ENCODE results near the gene NBAS. TPM values are rescaled to one million over a fixed set of nuclear protein-coding genes. Genes with fewer than 3 reads are reported as not detected.

The NBAS gene
- polyA plus RNA-seq, 1 of the 3 experiments (the other 2 are of a cell fraction) = 12.0 TPM

GRCh38 chr2:15554525-15555218 is 6.5 kb downstream of the NBAS start:
- Histone ChIP-seq H3K9ac (no peak overlapping the region), H2AFZ (ENCODE audit: low read depth) (no peak overlapping the region), H3K4me1 (ENCODE audit: control insufficient read depth in 1 of 2, insufficient read depth in 2 of 2, low read depth in 1 of 2, low read length in 1 of 2) (peaks cover 0 to 8% of the 10 kb centered on the region in 2 experiments; a peak in 2 of 4 replicates), H3K79me2 (ENCODE audit: insufficient read depth) (peaks cover 51% of the 10 kb centered on the region), H4K20me1 (ENCODE audit: insufficient read depth) (peaks cover 7% of the 10 kb centered on the region; the same call in 1 of the 2 replicates), H3K9me2 (no peaks in the 10 kb centered on the region), H3K27ac (ENCODE audit: low read depth in 2 of 2, low read length in 1 of 2) (0 out of 4 replicates have a peak overlapping the region, but pooled peaks of 1 of the 2 experiments have one; percentile 4), H3K27me3 (ENCODE audit: insufficient read depth) (no peaks in the 10 kb centered on the region), H3K4me3 (ENCODE audit: low read depth in 2 of 2, low read length in 1 of 2) (no peak overlapping the region), H3K36me3 (replicated peaks in 1 of 2; ENCODE audit: control insufficient read depth in 1 of 2, insufficient read depth in 2 of 2, low read length in 1 of 2) (peaks cover 17 to 34% of the 10 kb centered on the region in 2 experiments), H3K9me3 (no peaks in the 10 kb centered on the region), H3K4me2 (no peak overlapping the region), H3F3A (replicated peaks; ENCODE audit: insufficient read depth) (peaks cover 5% of the 10 kb centered on the region)
- ChIA-PET POLR2A (no interaction called here), CTCF (interaction anchor here (0.7 to 0.9 kb wide), 4 partner anchors 18 to 172 kb away, joined by 3 to 4 read pairs (median 3); no protein-coding TSS in a partner anchor)
- no peak for DNase-seq
- 87% methylated on average over 5 of the region's 5 CpGs for WGBS (ENCODE audit: low lambda C conversion rate)
- no peak for TF ChIP-seq IRF3 (IDR thresholded peaks at IDR 0.05; ENCODE audit: low read depth, low read length)

- CTCF ChIA-PET = interaction anchor here (0.7 to 0.9 kb wide), 3 partner anchors 19 to 171 kb away, joined by 3 to 4 read pairs (median 3); no protein-coding TSS in a partner anchor
- POLR2A ChIA-PET = no interaction called here
These were observed 7.2 kb downstream of the NBAS start for GRCh38 chr2:15553951-15554350.

GRCh38 chr2:15553519-15553918 is 7.6 kb downstream of the NBAS start:
- H3K27ac ChIP-seq (ENCODE audit: low read depth in 2 of 2, low read length in 1 of 2) = no peak overlapping the region
- no peaks in the 10 kb centered on the region for H3K27me3 ChIP-seq (ENCODE audit: insufficient read depth)
- peaks cover 0 to 4% of the 10 kb centered on the region in 2 experiments; a peak in 2 of 4 replicates for H3K4me1 ChIP-seq (ENCODE audit: control insufficient read depth in 1 of 2, insufficient read depth in 2 of 2, low read depth in 1 of 2, low read length in 1 of 2)
- no peak overlapping the region for H3K4me3 ChIP-seq (ENCODE audit: low read depth in 2 of 2, low read length in 1 of 2)
- H3K9me3 ChIP-seq = no peaks in the 10 kb centered on the region
- H3K4me2 ChIP-seq = no peak overlapping the region
- TF ChIP-seq MXI1 (IDR thresholded peaks at IDR 0.05; ENCODE audit: low read depth, low read length) = no peak
- peaks cover 5% of the 10 kb centered on the region for H3F3A ChIP-seq (replicated peaks; ENCODE audit: insufficient read depth)
- no peak overlapping the region for H3K9ac ChIP-seq
- ChIA-PET CTCF (no interaction called here), POLR2A (no interaction called here)
- H4K20me1 ChIP-seq (ENCODE audit: insufficient read depth) = no peaks in the 10 kb centered on the region
- no peak for DNase-seq
- H3K79me2 ChIP-seq (ENCODE audit: insufficient read depth) = peaks cover 39% of the 10 kb centered on the region
- WGBS (ENCODE audit: low lambda C conversion rate) = 89% methylated on average over 1 of the region's 1 CpG
- peaks cover 22 to 40% of the 10 kb centered on the region in 2 experiments for H3K36me3 ChIP-seq (replicated peaks in 1 of 2; ENCODE audit: control insufficient read depth in 1 of 2, insufficient read depth in 2 of 2, low read length in 1 of 2)
- H3K9me2 ChIP-seq = no peaks in the 10 kb centered on the region
- no peak overlapping the region for H2AFZ ChIP-seq (ENCODE audit: low read depth)

More at GRCh38 chr2:15553951-15554350, 7.2 kb downstream of the NBAS start:
- Histone ChIP-seq H3K4me3 (ENCODE audit: low read depth in 2 of 2, low read length in 1 of 2) (no peak overlapping the region), H3K79me2 (ENCODE audit: insufficient read depth) (peaks cover 43% of the 10 kb centered on the region), H3K27ac (ENCODE audit: low read depth in 2 of 2, low read length in 1 of 2) (no peak overlapping the region), H3K9me3 (no peaks in the 10 kb centered on the region), H3K36me3 (replicated peaks in 1 of 2; ENCODE audit: control insufficient read depth in 1 of 2, insufficient read depth in 2 of 2, low read length in 1 of 2) (peaks cover 22 to 37% of the 10 kb centered on the region in 2 experiments), H3K4me1 (ENCODE audit: control insufficient read depth in 1 of 2, insufficient read depth in 2 of 2, low read depth in 1 of 2, low read length in 1 of 2) (peaks cover 0 to 6% of the 10 kb centered on the region in 2 experiments; a peak in 2 of 4 replicates), H2AFZ (ENCODE audit: low read depth) (no peak overlapping the region), H3K9ac (no peak overlapping the region), H3F3A (replicated peaks; ENCODE audit: insufficient read depth) (peaks cover 5% of the 10 kb centered on the region), H4K20me1 (ENCODE audit: insufficient read depth) (no peaks in the 10 kb centered on the region), H3K27me3 (ENCODE audit: insufficient read depth) (no peaks in the 10 kb centered on the region), H3K4me2 (no peak overlapping the region), H3K9me2 (no peaks in the 10 kb centered on the region)
- WGBS (ENCODE audit: low lambda C conversion rate) = 89% methylated on average over 3 of the region's 3 CpGs
- TF ChIP-seq TAF1 (IDR thresholded peaks at IDR 0.05; ENCODE audit: borderline replicate concordance, low read depth, low read length) = no peak
- no peak for DNase-seq

All from SK-N-SH (cell line).